ENCODE data around the gene DGCR8. TPM values are rescaled to one million over a fixed set of nuclear protein-coding genes. Genes with fewer than 3 reads are reported as not detected.
A peak's percentile ranks its signal among the peaks of the same experiment; 100 is the strongest.

The DGCR8 gene
- total and polyA plus RNA-seq, 7 donors = 6.7 to 32.7 (median 15.3) TPM

- Histone ChIP-seq H3K4me1 (peaks cover 0 to 58% (median 51%) of the 10 kb centered on the region in 4 donors), H3K9me3 (no peaks in the 10 kb centered on the region), H3K27me3 (no peaks in the 10 kb centered on the region), H3K4me3 (peak overlapping the region; percentile 80 to 91 (median 88)), H3K27ac (peak overlapping the region; percentile 88 to 97 (median 94)), H3K36me3 (peaks cover 0 to 5% (median 4%) of the 10 kb centered on the region in 4 donors)
- DNase-seq = no peak
- intact Hi-C loops (cut with DNase I) = loop anchor here (2.0 to 10.0 kb wide), 4 partner anchors 36 to 106 kb away; partner anchors contain the start of genes RANBP1, TANGO2, TRMT2A and ZDHHC8
- TF ChIP-seq CTCF (IDR thresholded peaks at IDR 0.05) = no peak
- TF ChIP-seq EP300 (IDR thresholded peaks at IDR 0.05) = no peak
- no peak for TF ChIP-seq POLR2A (IDR thresholded peaks at IDR 0.05)
- TF ChIP-seq POLR2AphosphoS5 (IDR thresholded peaks at IDR 0.05) = no peak
- 7 to 30% methylated on average over 27 of the region's 27 CpGs for WGBS, 2 donors
Measured at GRCh38 chr22:20080776-20081654, 974 bp downstream of the DGCR8 start.

GRCh38 chr22:20083157-20083890 is 3.3 kb downstream of the DGCR8 start:
- TF ChIP-seq EP300 (IDR thresholded peaks at IDR 0.05) (no peak), POLR2AphosphoS5 (IDR thresholded peaks at IDR 0.05) (no peak), POLR2A (IDR thresholded peaks at IDR 0.05) (no peak), CTCF (IDR thresholded peaks at IDR 0.05) (no peak)
- no peak for DNase-seq
- peaks cover 13 to 28% (median 24%) of the 10 kb centered on the region in 4 donors for H3K36me3 ChIP-seq
- peaks cover 0 to 58% (median 51%) of the 10 kb centered on the region in 4 donors for H3K4me1 ChIP-seq
- H3K27me3 ChIP-seq = no peaks in the 10 kb centered on the region
- H3K9me3 ChIP-seq = no peaks in the 10 kb centered on the region
- intact Hi-C loops (cut with DNase I) = loop anchor here (5.0 to 10.0 kb wide), 3 partner anchors 34 to 109 kb away; partner anchors contain the start of genes RANBP1, TRMT2A and ZDHHC8
- H3K27ac ChIP-seq = peak overlapping the region; percentile 7 to 97 (median 22)
- H3K4me3 ChIP-seq = no peak overlapping the region
- 87% methylated on average over 10 of the region's 10 CpGs for WGBS, 2 donors

DNA sequence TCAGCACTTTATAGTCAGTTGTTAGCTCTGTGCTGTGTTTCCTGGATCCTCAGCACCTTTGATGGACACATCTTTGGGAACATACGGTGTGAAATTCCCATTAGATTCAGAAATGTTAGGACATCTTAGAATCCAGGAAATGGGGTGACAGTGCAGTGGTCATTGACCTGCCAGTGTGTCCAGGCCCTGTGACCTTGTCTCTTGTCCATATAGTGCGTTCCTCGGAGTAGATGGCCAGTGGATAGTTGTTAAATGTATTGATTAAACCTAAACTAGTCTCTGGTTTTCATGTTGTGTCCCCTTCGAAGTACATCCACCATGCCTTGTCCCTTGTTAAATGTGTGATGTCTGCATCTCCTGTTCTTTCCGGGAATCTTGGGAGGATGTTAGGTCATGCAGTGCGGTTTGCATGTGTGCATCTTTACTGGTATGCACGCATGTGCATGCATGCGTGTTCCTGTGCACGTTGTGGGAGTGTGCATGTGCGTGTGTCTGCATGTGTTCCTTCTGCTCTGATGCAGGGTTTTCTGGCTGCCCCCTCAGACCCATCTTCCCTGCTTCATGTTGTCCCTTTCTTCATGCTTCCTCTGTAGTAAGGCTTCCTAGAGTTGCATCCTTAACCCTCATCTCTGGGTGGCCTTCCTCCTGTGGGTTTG is 4.0 kb downstream of the DGCR8 start:
- intact Hi-C loops (cut with DNase I) = loop anchor here (5.0 to 10.0 kb wide), 3 partner anchors 33 to 109 kb away; partner anchors contain the start of genes RANBP1, TRMT2A and ZDHHC8
- Histone ChIP-seq H3K4me3 (no peak overlapping the region), H3K27ac (peak overlapping the region in 1 of 4 donors; percentile 97), H3K36me3 (peaks cover 16 to 35% (median 29%) of the 10 kb centered on the region in 4 donors), H3K9me3 (no peaks in the 10 kb centered on the region), H3K4me1 (peaks cover 0 to 58% (median 51%) of the 10 kb centered on the region in 4 donors), H3K27me3 (no peaks in the 10 kb centered on the region)
- no peak for TF ChIP-seq CTCF (IDR thresholded peaks at IDR 0.05)
- TF ChIP-seq POLR2A (IDR thresholded peaks at IDR 0.05) = no peak
- no peak for TF ChIP-seq EP300 (IDR thresholded peaks at IDR 0.05)
- no peak for TF ChIP-seq POLR2AphosphoS5 (IDR thresholded peaks at IDR 0.05)
- no peak for DNase-seq
- WGBS, 2 donors = 82 to 90% methylated on average over 10 of the region's 10 CpGs
